GM18909 (cell line): ENCODE data around the gene VPS52.
A peak's percentile ranks its signal among the peaks of the same experiment; 100 is the strongest.
"Not testable (repeated sequence)": the region's sequence is repeated elsewhere in the genome, so short reads cannot be mapped to it uniquely, and the experiment has no call there.

Source experiments
- ATAC-seq: cut with Tn5 transposase; IDR thresholded peaks from one replicate; pipeline ENCODE4 v1.9.1; 2021; ENCODE audit warnings: mild to moderate bottlenecking; ENCODE audit not compliant: unreplicated experiment, poor library complexity

Gene VPS52

GRCh38 chr6:33252759-33253158, 18.9 kb downstream of the VPS52 start:
- no peak for ATAC-seq

- no peak for ATAC-seq
Observed at GRCh38 chr6:33251395-33252012, 20.2 kb downstream of the VPS52 start.

GRCh38 chr6:33250731-33251130, 20.9 kb downstream of the VPS52 start:
- no peak for ATAC-seq

- no peak for ATAC-seq
Observed at GRCh38 chr6:33249732-33250630, 21.7 kb downstream of the VPS52 start.

- ATAC-seq = peak; percentile 93
Observed at GRCh38 chr6:33248932-33249731, 22.5 kb downstream of the VPS52 start.

GRCh38 chr6:33248643-33248931, 23.1 kb downstream of the VPS52 start:
- peak; percentile 5 for ATAC-seq

- peak; percentile 42 for ATAC-seq
Observed at GRCh38 chr6:33247977-33248642, 23.6 kb downstream of the VPS52 start.

GRCh38 chr6:33243476-33243875, 28.2 kb downstream of the VPS52 start:
- no peak for ATAC-seq

DNA sequence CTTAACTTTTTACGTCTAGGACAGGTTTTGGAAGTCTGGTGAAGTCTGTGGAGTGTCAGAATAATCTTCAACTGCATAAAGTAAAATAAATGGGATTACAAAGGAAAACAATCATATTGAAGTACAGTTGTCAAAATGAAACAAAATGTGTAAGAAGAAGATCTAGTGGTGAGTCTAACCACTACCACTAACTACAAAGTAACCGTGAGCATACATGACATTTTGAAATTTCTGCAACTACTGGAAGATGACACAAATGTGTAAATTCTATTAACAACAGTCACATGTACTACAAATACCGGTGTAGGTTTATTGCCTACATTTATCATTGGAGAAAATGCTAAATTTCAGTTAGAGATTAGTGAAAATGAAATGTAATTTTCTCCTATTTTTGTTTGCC, 29.7 kb downstream of the VPS52 start:
- no peak for ATAC-seq

DNA sequence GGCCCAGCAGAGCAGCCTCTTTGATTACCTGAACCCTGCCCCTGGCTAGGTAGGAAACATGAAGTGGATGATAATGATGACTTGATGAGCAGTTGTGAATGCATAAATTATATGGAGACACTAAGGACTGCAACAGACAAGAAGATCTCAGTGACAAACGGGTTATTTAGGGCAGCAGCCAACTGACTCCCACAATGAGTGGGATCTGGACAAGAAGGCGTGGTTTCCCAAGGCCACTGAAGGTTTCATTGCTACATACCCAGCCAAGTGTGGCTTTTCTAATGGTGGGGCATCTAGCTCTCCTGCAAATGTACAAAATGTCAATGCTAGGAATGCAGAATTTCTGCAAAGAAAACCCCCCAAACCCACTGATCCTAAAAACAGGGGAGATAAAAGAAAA, 33.9 kb downstream of the VPS52 start:
- ATAC-seq = no peak

DNA sequence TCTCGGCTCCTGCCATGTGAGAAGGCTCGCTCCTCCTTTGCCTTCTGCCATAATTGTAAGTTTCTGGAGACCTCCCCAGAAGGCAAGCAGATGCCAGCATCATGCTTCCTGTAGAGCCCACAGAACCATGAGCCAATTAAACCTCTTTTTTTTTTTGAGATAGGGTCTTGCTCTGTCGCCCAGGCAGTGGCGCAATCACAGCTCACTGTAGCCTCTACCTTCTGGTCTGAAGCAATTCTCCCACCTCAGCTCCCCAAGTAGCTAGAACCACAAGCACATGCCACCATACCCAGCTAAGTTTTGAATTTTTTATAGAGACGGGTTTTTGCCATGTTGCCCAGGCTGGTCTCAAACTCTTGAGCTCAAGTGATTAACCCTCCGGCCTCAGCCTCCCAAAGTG, 34.8 kb downstream of the VPS52 start:
- ATAC-seq = no peak

GRCh38 chr6:33236328-33236727, 35.3 kb downstream of the VPS52 start:
- no peak for ATAC-seq

GRCh38 chr6:33235221-33235634, 36.4 kb downstream of the VPS52 start:
- no peak for ATAC-seq

- ATAC-seq = not testable (repeated sequence)
Observed at GRCh38 chr6:33226503-33227120, 45.1 kb downstream of the VPS52 start.

GRCh38 chr6:33217681-33218080, 54.0 kb downstream of the VPS52 start:
- no peak for ATAC-seq

DNA sequence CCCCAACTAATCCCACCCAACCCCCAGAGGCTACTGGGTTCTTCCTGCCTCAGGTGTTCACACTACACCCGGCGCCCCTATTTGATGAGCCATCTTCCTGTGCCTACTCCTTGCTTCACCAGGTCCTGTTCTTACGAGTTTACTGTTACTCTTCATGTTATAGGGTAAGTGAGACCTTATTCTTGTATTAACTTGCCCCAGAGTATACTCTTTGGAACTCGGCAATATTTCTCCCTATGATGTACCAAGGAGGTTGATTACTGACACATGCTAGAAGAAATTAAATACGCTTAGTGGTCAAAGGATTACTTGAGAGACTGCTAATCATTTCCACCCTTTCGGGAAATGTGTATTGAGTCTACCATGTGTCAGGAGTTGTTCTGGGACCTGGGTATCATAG, 54.4 kb downstream of the VPS52 start:
- no peak for ATAC-seq

DNA sequence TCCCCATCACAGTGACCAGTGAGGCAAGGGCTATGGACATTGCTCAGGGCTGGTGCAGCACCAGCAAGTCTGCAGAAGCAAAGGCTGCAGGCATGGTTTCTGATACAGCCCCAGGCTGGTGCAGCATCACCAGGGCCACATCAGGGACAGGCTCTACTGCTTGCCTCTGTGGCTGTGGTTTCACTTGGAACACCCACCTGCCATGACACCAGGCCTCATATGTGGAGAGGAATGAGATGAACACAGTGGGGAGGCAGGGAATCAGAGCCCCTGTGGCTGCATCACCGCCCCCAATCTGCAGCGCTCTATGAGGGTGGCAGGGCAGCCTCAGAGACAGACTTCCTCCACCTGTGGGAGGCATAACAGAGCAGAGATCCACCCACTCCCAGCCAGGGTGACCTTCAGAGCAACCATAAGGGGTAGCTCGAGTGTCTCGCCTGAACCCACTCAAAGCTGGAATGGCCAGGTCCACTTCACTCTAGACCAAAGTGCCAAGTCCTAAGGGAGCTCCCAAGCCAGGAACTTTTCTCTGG, 55.5 kb downstream of the VPS52 start:
- ATAC-seq = no peak

GRCh38 chr6:33215271-33216116, 56.2 kb downstream of the VPS52 start:
- ATAC-seq = no peak

GRCh38 chr6:33213989-33214335, 57.7 kb downstream of the VPS52 start:
- no peak for ATAC-seq
